ENCODE data around the gene UFD1.
"Not testable (repeated sequence)": the region's sequence is repeated elsewhere in the genome, so short reads cannot be mapped to it uniquely, and the experiment has no call there.

UFD1 gene

GRCh38 chr22:19449422-19449767 lies 29.6 kb downstream of the UFD1 start:
- no peak for DNase-seq (ENCODE audit: low read depth in 2 of 2)

GRCh38 chr22:19448739-19449421 lies 30.1 kb downstream of the UFD1 start:
- peak; percentile 55 to 65 for DNase-seq (ENCODE audit: low read depth in 2 of 2)

- no peak for DNase-seq (ENCODE audit: low read depth in 2 of 2)
These were observed 30.9 kb downstream of the UFD1 start for GRCh38 chr22:19448076-19448607.

DNA sequence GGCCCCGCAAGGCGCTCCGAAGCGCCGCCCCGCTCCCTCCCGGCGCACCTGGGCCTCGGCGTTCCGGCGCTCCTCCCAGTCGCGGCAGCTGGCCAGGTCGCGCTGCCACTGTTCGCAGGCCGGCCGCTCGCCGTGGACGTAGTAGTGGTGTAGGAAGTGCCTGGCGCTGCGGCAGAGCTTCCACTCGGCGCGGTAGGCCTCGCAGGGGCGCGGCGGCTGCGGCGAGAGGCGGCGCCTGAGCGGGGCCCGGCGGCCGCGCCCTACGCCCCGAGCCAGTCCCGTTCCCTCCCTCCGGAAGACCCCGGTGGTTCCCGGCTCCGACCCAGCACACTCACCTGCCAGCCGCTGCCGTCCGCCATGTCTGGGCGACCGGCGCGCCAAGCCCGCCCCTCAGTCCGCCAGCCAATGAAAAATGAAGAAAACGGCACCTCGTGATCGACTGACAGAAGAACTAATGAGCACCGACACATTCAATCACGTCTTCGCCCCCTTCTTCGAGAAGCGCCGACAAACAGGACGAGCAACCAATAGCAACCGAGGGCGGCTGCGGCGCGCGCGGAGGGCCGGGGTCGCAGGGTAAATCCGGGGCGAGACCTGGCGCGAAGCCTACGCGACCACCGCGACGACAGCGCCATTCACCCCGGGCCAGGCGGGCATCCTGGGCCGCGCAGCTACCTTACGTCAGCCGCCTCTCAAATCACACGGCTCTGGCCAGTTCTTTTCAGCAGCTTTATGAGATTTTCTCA lies 31.5 kb downstream of the UFD1 start, which contains the start of gene C22orf39:
C22orf39 (minus strand) TSS at position 382 of the 746 bp plus-strand sequence; CDS start at position 359, 23 bp downstream.
- peak; percentile 78 to 84 for DNase-seq (ENCODE audit: low read depth in 2 of 2)

DNA sequence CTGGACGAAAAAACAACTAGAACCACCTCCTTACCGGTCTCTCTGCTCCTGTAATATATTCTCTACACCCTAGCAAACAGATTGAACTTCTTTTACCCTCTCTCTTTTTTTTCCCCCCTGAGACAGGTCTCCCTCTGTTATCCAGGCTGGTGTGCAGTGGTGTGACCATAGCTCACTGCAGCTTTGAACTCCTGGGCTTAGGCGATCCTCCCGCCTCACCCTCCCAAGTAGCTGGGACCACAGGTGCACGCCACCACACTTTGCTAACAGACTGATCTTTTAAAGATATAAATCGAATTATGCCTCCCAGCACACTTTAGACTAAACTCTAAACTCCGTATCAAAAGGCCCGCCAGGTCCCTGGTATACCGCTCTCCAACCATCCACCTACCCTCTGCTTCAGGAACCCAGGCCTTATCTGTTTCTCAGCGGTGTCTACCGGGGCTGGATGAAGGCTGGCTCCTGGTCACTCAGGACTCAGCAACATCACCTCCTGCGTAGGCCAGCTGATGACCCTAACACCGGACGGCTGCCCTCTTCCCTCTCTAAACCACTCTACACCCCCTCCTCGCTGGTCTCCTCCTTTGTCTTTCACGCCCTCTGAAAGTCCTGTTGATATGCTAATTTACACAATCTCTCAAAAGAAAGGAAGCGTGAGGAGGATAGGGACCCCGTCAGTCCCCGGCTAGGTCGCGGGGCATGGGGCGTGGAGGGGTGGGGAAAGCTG lies 32.2 kb downstream of the UFD1 start:
- no peak for DNase-seq (ENCODE audit: low read depth in 2 of 2)

GRCh38 chr22:19445279-19445982 lies 33.6 kb downstream of the UFD1 start:
- DNase-seq (ENCODE audit: low read depth in 2 of 2): not testable (repeated sequence)

DNA sequence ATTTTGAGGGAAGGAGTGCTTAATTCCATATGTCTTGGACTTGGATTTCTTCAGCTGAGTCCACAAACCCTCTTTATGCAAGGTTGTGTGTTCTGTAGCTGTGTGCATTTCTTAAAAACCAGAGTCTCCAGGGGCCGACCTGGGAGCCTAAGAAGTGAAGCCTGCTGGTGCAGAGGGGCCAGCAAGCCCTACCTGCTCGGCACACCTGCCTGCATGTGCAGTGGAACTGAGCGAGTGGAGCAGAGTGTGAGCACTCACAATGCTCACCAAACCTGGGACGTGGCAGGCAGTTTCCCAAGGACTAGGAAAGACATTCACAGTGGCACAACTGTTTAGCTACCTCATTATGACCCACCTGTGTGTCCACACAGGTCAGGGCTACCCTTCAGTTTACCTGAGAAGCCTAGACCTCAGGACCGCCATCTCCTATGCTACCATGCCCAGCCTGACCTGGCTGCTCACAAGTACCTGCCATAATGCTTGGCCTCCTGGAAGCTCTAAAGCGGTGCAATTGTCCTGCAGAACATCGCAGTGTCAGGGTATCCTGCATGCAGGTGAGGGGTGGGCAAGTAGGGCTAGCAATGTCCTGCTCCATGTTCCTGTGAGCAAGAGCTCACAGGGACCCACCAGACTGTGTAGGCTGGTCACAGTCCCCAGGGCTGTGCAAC lies 35.3 kb downstream of the UFD1 start:
- DNase-seq (ENCODE audit: low read depth in 2 of 2): no peak

GRCh38 chr22:19442166-19442565 lies 36.8 kb downstream of the UFD1 start:
- DNase-seq (ENCODE audit: low read depth in 2 of 2): no peak

GRCh38 chr22:19440411-19441195 lies 38.4 kb downstream of the UFD1 start:
- DNase-seq (ENCODE audit: low read depth in 2 of 2): no peak

GRCh38 chr22:19438298-19438697 lies 40.7 kb downstream of the UFD1 start:
- no peak for DNase-seq (ENCODE audit: low read depth in 2 of 2)

- DNase-seq (ENCODE audit: low read depth in 2 of 2): not testable (repeated sequence)
These were observed 42.4 kb downstream of the UFD1 start for GRCh38 chr22:19436444-19437161.

DNA sequence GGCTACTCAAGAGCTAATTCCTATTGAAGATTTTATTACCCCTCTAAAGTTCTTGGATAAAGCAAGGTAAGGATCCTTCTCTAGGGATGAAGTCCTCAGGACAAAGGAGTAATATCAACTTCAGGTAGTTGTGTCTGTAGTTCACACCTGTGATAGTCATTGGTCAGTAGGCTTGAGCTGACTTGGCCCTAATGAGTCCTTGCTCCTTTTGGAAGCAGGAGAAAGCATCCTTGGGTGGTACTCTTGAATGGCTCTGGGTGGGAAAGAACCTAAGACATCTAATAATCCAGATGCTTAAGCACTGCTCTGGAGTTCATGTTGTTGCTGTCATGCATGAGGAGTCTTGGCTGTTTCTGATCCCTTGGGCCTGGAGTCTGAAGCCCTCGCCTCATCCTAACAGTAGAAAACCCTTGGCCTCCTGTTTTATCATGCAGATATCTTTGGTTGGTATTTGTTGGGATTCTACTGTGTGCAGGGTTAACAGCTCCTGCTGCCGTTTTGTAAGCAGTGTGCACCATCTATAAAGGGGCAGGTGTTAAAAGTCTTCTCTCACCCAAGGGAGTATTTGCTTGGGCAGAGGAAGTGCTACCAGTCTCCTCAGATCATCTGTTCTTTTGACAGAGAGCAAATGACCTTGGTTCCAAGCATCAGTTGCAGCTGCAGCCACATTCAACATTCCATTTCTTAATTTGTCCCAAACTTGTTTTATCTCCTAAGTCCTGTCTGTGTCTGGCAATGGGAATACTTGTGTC lies 44.0 kb downstream of the UFD1 start:
- no peak for DNase-seq (ENCODE audit: low read depth in 2 of 2)

- DNase-seq (ENCODE audit: low read depth in 2 of 2): no peak
These were observed 44.6 kb downstream of the UFD1 start for GRCh38 chr22:19434401-19434800.

DNA sequence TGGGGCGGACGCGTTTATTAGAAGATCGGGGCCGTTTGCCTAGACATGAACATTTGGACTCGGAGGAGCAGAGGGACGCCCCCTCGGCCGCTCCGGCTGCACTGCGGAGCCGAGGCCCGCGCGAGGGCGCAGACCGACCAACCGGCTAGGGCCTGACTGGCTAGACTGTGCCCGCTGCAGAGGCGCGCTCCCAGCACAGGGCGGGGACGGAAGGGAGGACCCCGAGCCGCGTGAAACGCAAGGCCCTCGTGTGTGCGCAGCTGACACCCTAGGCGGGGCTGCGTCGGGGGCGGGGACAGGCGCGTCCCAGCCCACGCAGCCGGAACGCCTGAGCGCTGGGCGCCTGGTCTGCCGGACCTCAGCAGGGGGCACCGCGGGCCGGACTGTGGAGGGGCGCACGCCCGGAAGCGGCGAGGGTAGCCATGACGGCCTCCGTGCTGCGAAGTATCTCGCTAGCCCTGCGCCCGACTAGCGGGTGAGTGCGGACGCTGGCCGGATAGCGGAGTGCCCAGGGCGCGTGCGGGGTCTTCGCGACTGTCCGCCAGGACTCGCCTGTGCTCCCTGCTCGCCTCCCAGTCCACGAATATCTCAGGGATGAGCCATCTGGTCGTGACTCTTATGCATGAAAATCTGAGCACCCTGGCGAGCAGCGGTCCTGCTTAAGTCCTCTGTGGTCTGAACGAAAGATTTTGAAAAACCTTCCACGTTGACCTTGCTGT lies 46.7 kb downstream of the UFD1 start, which contains the start of gene MRPL40:
MRPL40 (plus strand) TSS at position 413 of the 719 bp plus-strand sequence; CDS start at position 423, 10 bp downstream.
- DNase-seq (ENCODE audit: low read depth in 2 of 2): peak; percentile 86 to 89

DNA sequence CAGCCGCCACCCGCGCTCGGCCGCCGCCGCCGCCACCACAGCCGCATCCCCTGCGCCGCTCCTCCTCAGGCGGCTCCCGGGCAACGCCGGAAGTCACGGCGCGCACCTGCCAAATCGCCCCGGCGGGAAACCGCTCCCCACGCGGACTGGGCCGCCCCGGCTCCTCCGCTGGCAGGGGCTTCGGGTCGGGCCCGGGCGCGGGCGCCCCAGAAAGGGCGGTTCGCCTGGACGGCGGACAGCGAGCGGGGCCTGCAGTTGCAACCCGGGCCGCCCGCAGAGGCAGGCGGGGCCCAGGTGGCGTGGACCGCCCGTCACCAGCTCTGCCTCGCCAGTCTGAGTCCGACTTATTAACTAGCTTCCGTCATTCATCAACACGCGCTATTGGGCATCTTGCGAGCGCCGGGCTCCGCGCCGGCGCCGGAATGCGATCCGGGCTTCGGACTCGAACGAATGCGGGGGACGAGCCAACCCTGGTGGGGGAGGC lies 47.3 kb downstream of the UFD1 start, which contains the start of gene HIRA:
HIRA (minus strand) TSS at position 85 of the 484 bp plus-strand sequence. CDS start 257 bp downstream, outside the sequence.
- peak; percentile 74 to 78 for DNase-seq (ENCODE audit: low read depth in 2 of 2)

GRCh38 chr22:19430890-19431541 lies 48.0 kb downstream of the UFD1 start:
- no peak for DNase-seq (ENCODE audit: low read depth in 2 of 2)

Measured in stimulated activated CD4-positive, alpha-beta T cell treated with anti-CD3 and anti-CD28 coated beads, Interleukin-15, amount 100 ng/mL, for 48 hours (primary cell).